K562 (cell line): ENCODE data around the gene RYR1. TPM values are rescaled to one million over a fixed set of nuclear protein-coding genes. Genes with fewer than 3 reads are reported as not detected.

Source experiments
- ARID3A ChIP-seq: IDR thresholded peaks from 2 replicates; pipeline ENCODE4 v1.6.1; 2012; ENCODE audit warnings: low read depth, low read length, improper control_type of control experiment, borderline replicate concordance
- ARID4B ChIP-seq: sonication (generic); formaldehyde crosslinking; IDR thresholded peaks from 2 replicates; pipeline ENCODE4 v1.8.0; 2022; ENCODE audit warnings: mild to moderate bottlenecking, missing genetic modification reagents
- ATF1 ChIP-seq, 2 experiments: fragments of 450-650 bp in 1 of 2; IDR thresholded peaks; 2 replicates each; pipeline ENCODE4 v1.6.1; 2016; ENCODE audit warnings: missing compliant biosample characterization in 1 of 2, missing genetic modification characterization in 1 of 2
- DACH1 ChIP-seq: fragments of 450-650 bp; IDR thresholded peaks from 2 replicates; pipeline ENCODE4 v1.6.1; 2018; ENCODE audit not compliant: partially characterized antibody
- EGR1 ChIP-seq: fragments of 450-650 bp; conservative IDR thresholded peaks from 2 replicates; pipeline ENCODE4 v1.6.1; 2017; ENCODE audit warnings: mild to moderate bottlenecking
- GABPB1 ChIP-seq: sonication (generic); formaldehyde crosslinking; IDR thresholded peaks from 2 replicates; pipeline ENCODE4 v1.8.0; 2022; ENCODE audit warnings: mild to moderate bottlenecking, missing genetic modification reagents
- HCFC1 ChIP-seq: IDR thresholded peaks from 2 replicates; pipeline ENCODE4 v1.6.1; 2012; ENCODE audit warnings: low read depth, low read length, improper control_type of control experiment
- PBX2 ChIP-seq, 2 experiments: IDR thresholded peaks in 1 of 2; conservative IDR thresholded peaks in 1 of 2; 2 replicates each; pipeline ENCODE4 v1.6.1; 2016; ENCODE audit warnings: low read depth in 2 of 2, mild to moderate bottlenecking in 1 of 2, missing compliant biosample characterization in 1 of 2, missing genetic modification characterization in 1 of 2, moderate library complexity in 1 of 2
- PHF21A ChIP-seq: fragments of 450-650 bp; IDR thresholded peaks from 2 replicates; pipeline ENCODE4 v1.6.1; 2017; ENCODE audit warnings: low read depth, borderline replicate concordance
- POLR2AphosphoS5 ChIP-seq: IDR thresholded peaks from 2 replicates; pipeline ENCODE4 v1.6.1; 2011; ENCODE audit warnings: mild to moderate bottlenecking, low read depth, low read length, moderate library complexity; ENCODE audit not compliant: control insufficient read depth, insufficient read depth
- RBFOX2 ChIP-seq: fragments of 200-400 bp; formaldehyde crosslinking; IDR thresholded peaks from 2 replicates; pipeline ENCODE4 v1.6.1; 2017; ENCODE audit warnings: low read depth, mild to moderate bottlenecking, low read length, moderate library complexity
- RCOR1 ChIP-seq, 2 experiments: IDR thresholded peaks; 2 replicates each; pipeline ENCODE4 v1.6.1; 2012; ENCODE audit warnings: low read depth in 2 of 2, low read length in 2 of 2, borderline replicate concordance in 1 of 2, improper control_type of control experiment in 1 of 2
- SOX6 ChIP-seq: fragments of 450-650 bp; IDR thresholded peaks from 2 replicates; pipeline ENCODE4 v1.6.1; 2014; ENCODE audit warnings: mild to moderate bottlenecking
- TEAD4 ChIP-seq, 2 experiments: sonication (generic) in 1 of 2; formaldehyde crosslinking in 1 of 2; IDR thresholded peaks; 2 replicates each; pipeline versions ENCODE4 v1.6.1 to v1.8.0; 2012 to 2022; ENCODE audit warnings: borderline replicate concordance in 1 of 2, inconsistent platforms in 1 of 2, low read length in 1 of 2, mild to moderate bottlenecking in 1 of 2, missing genetic modification reagents in 1 of 2
- polyA plus RNA-seq, 8 experiments: library from polyadenylated mRNA; depleted of rRNA in 4 of 8; stranded (reverse) in 5 of 8; unstranded in 3 of 8; fragments of >200 nt; fragmentation: Nextera tagmentation in 2 of 8; fragmentation: Illumina TruSeq in 1 of 8; extraction: Ambion mirVana in 2 of 8; extraction: Trizol in 1 of 8; gene quantifications; 2 replicates each; pipeline versions ENCODE4 v1.2.1 to v1.2.3, GENCODE V29; 2011 to 2014; ENCODE audit warnings: inconsistent platforms in 1 of 8, missing spikeins in 1 of 8
- total RNA-seq, 7 experiments: library from RNA; depleted of rRNA in 6 of 7; stranded (reverse); fragments of >200 nt in 6 of 7; fragmentation: Illumina TruSeq in 2 of 7; extraction: Trizol in 2 of 7; gene quantifications; 2 replicates each; pipeline versions ENCODE4 v1.2.1 to v1.2.3, GENCODE V29; 2011 to 2021; ENCODE audit warnings: low replicate concordance in 1 of 7
- TF ChIP-seq, protein P1 (sequence below): sonication (generic); formaldehyde crosslinking; IDR thresholded peaks from 2 replicates; pipeline ENCODE4 v1.8.0; 2022; ENCODE audit warnings: missing genetic modification reagents, mild to moderate bottlenecking, borderline replicate concordance

RYR1 gene
- total and polyA plus RNA-seq, 9 of the 15 experiments (the other 6 are each of a cell fraction or from before 2014, with no cell fraction given), result 0.11 to 7.4 (median 3.7) TPM

DNA sequence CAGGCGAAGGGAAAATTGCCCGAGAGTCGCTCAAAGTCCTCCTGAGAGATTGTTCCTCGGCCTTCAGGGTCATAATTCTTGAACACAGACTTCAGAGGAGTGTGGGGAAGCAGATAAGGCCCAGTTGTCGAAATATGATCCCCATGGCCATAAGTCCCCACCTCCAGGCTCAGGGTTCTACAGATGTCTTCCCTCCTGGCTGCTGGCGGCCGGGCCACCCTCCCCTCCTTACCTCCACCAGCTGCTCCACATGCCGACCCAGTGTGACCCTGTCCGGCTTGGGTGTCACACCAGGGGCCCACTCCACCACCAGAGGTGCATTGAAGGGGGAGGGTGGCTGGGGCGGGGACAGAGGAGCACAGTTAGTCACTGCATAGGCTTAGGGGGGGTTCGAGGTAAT is 20.5 kb upstream of the RYR1 start (continued):
- peak; percentile 85 for TF ChIP-seq POLR2AphosphoS5
- no peak for TF ChIP-seq PBX2 (CRISPR knock-in tag; IDR thresholded peaks at IDR 0.05; ENCODE audit: low read depth)
- TF ChIP-seq PBX2 (tag; conservative IDR thresholded peaks at IDR 0.05; ENCODE audit: low read depth), result peak; percentile 89
- no peak for TF ChIP-seq ATF1 (CRISPR knock-in tag; IDR thresholded peaks at IDR 0.05)
- peak; percentile 43; the same call in 1 of the 2 replicates for TF ChIP-seq ATF1 (tag; IDR thresholded peaks at IDR 0.05)
- peak; percentile 25; the same call in 1 of the 2 replicates for TF ChIP-seq GABPB1 (CRISPR knock-in tag)
- peak; percentile 38; the same call in 1 of the 2 replicates for TF ChIP-seq ARID3A
- peak; percentile 88 for TF ChIP-seq DACH1
- peak in 1 of 2 experiments; percentile 92; a peak in 2 of 4 replicates for TF ChIP-seq RCOR1 (IDR thresholded peaks at IDR 0.05; ENCODE audit: borderline replicate concordance in 1 of 2, low read depth in 2 of 2, low read length in 2 of 2)
- peak; percentile 18; the same call in 1 of the 2 replicates for TF ChIP-seq HCFC1
- TF ChIP-seq ARID4B (CRISPR knock-in tag), result no peak
- TF ChIP-seq EGR1, result 0 out of 2 replicates have a peak, but pooled peaks have one; percentile 15
- peak; percentile 81; the same call in 1 of the 2 replicates for TF ChIP-seq PHF21A
- TF ChIP-seq RBFOX2, result peak; percentile 54
- TF ChIP-seq SOX6, result peak; percentile 75
- peak; percentile 88 for TF ChIP-seq TEAD4 (IDR thresholded peaks at IDR 0.05; ENCODE audit: low read length)
- TF ChIP-seq TEAD4 (CRISPR knock-in tag; IDR thresholded peaks at IDR 0.05; ENCODE audit: borderline replicate concordance), result no peak
- TF ChIP-seq, protein P1, sequence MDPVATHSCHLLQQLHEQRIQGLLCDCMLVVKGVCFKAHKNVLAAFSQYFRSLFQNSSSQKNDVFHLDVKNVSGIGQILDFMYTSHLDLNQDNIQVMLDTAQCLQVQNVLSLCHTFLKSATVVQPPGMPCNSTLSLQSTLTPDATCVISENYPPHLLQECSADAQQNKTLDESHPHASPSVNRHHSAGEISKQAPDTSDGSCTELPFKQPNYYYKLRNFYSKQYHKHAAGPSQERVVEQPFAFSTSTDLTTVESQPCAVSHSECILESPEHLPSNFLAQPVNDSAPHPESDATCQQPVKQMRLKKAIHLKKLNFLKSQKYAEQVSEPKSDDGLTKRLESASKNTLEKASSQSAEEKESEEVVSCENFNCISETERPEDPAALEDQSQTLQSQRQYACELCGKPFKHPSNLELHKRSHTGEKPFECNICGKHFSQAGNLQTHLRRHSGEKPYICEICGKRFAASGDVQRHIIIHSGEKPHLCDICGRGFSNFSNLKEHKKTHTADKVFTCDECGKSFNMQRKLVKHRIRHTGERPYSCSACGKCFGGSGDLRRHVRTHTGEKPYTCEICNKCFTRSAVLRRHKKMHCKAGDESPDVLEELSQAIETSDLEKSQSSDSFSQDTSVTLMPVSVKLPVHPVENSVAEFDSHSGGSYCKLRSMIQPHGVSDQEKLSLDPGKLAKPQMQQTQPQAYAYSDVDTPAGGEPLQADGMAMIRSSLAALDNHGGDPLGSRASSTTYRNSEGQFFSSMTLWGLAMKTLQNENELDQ, result no peak
